HG02759 (cell line): ENCODE results near the gene MYH14.

ENCODE experiments used
- ATAC-seq: cut with Tn5 transposase; IDR thresholded peaks from one replicate; pipeline ENCODE4 v1.9.1; 2021; ENCODE audit warnings: mild to moderate bottlenecking, moderate library complexity; ENCODE audit not compliant: unreplicated experiment

MYH14 gene

DNA sequence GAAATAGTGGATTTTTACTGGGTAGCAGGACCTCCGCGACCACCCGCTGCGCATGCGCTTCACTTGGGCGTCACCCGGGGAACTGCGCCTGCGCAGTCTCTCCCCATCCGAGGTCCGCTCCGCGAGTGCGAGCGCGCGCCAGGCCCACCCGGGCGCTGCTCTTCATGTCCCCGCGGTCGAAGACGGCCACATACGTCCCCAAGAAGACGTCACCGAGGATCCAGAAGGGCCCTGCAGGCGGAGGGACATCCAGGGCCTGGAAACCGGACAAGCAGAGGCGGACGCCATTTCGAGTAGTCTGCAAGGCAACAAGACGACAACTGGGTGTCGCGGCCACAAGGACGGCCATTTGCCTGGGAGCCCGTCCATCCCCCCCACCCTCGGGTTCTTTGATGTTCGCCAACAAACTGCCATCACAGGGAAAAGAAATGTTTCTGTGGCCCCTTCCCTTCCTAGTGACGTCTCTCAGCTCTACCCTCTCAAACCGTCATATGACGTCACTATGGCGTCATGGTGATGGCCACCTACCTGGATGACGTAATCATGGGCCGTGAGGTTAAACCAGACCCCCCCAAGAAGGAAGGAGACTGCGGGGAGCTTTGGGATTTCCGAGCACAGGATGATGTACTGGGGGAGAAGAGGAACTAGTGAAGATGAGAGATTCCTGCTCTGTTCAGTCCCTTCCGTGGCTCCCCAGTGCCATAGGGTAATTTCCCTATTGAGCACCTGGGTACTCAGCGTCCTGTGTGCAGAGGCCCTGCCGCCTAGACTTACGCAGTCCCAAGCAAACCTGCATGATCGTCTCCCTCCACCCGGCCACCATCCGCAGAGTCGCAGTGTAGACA, 155.3 kb downstream of the MYH14 start:
- ATAC-seq = no peak

DNA sequence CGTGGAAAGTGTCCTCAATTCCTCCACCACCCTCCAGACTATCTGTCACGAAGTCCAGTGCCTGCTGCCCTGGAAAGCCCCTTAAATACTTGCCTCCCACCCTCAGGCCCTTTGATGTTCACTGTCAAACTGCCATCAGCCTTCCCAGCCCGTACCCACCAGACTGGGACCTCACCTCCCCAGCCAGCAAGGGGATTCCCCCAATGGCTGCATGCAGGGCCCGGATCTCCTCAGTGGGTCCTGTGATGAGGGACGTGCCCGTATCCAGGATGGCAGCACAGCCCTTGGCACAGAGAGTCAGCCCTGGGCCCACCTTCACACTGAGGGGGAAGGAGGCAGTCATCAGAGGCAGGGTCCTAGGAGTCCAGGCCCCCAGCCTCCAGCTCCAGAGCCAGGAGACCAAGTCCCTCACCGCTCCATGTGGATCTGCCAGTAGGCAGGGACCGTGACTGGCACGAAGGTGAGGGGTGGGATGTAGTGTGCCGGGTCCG, 156.0 kb downstream of the MYH14 start:
- no peak for ATAC-seq
